Peyer's patch (tissue), 4 donors: ENCODE data around the gene APH1B.

Experiments
- POLR2A ChIP-seq, 2 donors: fragments of 450-650 bp; IDR thresholded peaks; one replicate each; pipeline ENCODE4 v1.5.1; 2017; ENCODE audit warnings: antibody characterized with exemption in 2 of 2, mild to moderate bottlenecking in 2 of 2, moderate library complexity in 2 of 2
- TF ChIP-seq, protein P1 (sequence below), 6 experiments: fragments of 450-650 bp in 4 of 6; fragments of 200-600 bp in 2 of 6; sonication (generic) in 1 of 6; IDR thresholded peaks; one replicate each; pipeline ENCODE4 v1.5.1; 2017 to 2019; ENCODE audit warnings: antibody characterized with exemption in 6 of 6, mild to moderate bottlenecking in 3 of 6, moderate library complexity in 1 of 6

DNA sequence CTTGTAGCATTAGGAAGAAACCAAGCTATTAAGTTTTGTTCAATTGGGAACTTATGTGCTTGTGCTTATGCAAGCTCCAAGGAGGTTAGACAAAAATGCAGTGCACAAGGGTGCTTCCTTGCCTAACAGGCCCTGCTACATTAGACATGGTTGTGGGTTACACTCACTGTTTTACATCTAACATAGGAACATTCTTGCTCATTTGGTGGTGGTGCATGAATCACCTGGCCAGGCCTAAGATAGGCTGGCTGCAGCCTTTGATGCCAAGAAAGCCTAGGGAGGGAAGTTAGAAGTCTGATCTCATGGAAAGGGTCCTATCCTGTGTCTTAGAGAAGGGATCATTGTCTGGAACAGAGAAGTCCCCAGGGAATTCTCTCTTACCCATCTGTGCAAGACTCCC lies 60.8 kb downstream of the APH1B start:
- TF ChIP-seq, protein P1, sequence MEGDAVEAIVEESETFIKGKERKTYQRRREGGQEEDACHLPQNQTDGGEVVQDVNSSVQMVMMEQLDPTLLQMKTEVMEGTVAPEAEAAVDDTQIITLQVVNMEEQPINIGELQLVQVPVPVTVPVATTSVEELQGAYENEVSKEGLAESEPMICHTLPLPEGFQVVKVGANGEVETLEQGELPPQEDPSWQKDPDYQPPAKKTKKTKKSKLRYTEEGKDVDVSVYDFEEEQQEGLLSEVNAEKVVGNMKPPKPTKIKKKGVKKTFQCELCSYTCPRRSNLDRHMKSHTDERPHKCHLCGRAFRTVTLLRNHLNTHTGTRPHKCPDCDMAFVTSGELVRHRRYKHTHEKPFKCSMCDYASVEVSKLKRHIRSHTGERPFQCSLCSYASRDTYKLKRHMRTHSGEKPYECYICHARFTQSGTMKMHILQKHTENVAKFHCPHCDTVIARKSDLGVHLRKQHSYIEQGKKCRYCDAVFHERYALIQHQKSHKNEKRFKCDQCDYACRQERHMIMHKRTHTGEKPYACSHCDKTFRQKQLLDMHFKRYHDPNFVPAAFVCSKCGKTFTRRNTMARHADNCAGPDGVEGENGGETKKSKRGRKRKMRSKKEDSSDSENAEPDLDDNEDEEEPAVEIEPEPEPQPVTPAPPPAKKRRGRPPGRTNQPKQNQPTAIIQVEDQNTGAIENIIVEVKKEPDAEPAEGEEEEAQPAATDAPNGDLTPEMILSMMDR (IDR thresholded peaks at IDR 0.05) = no peak
- no peak for TF ChIP-seq POLR2A (IDR thresholded peaks at IDR 0.05)
